Endothelial cell (in vitro differentiated cells): ENCODE measurements around the gene LETM1. TPM values are rescaled to one million over a fixed set of nuclear protein-coding genes. Genes with fewer than 3 reads are reported as not detected.

Experiments used
- DNase-seq: peaks from one replicate; pipeline ENCODE4 v3.0.0; 2021; ENCODE audit warnings: low spot score
- H3K27ac Mint-ChIP-seq: one replicate; pipeline ENCODE4 v1.8.0; 2021; ENCODE audit warnings: mixed read lengths, inconsistent platforms; ENCODE audit not compliant: unreplicated experiment
- H3K27me3 Mint-ChIP-seq: one replicate; pipeline ENCODE4 v1.8.0; 2021; ENCODE audit warnings: mild to moderate bottlenecking, moderate library complexity, mixed read lengths, inconsistent platforms; ENCODE audit not compliant: unreplicated experiment
- H3K36me3 Mint-ChIP-seq: one replicate; pipeline ENCODE4 v1.8.0; 2021; ENCODE audit warnings: mild to moderate bottlenecking, low read depth, mixed read lengths, inconsistent platforms; ENCODE audit not compliant: unreplicated experiment
- H3K4me1 Mint-ChIP-seq: one replicate; pipeline ENCODE4 v1.8.0; 2021; ENCODE audit warnings: mild to moderate bottlenecking, mixed read lengths, inconsistent platforms; ENCODE audit not compliant: unreplicated experiment
- H3K4me3 Mint-ChIP-seq: one replicate; pipeline ENCODE4 v1.8.0; 2021; ENCODE audit warnings: mild to moderate bottlenecking, mixed read lengths, inconsistent platforms; ENCODE audit not compliant: unreplicated experiment
- H3K9me3 Mint-ChIP-seq: one replicate; pipeline ENCODE4 v1.8.0; 2021; ENCODE audit warnings: mixed read lengths, inconsistent platforms; ENCODE audit not compliant: unreplicated experiment
- total RNA-seq: library from RNA; stranded (reverse); fragmentation: NEBNext Ultra II Directional; extraction: Animal tissue kit (Norgen Biotek cat#: 25700); gene quantifications from one replicate; pipeline ENCODE4 v1.2.1, GENCODE V29; 2021; ENCODE audit not compliant: unreplicated experiment
- TF ChIP-seq, protein P1 (sequence below): fragments of 200-600 bp; sonication (generic); IDR thresholded peaks from one replicate; pipeline ENCODE4 v1.5.0; 2021; ENCODE audit warnings: antibody characterized with exemption; ENCODE audit not compliant: unreplicated experiment

Gene LETM1
- total RNA-seq, 1 donor from 2014 or later, result 37.1 TPM

- Mint-ChIP-seq H3K27me3 (peaks cover 6% of the 10 kb centered on the region), H3K27ac (no peak overlapping the region), H3K4me3 (peak overlapping the region; percentile 90), H3K36me3 (no peaks in the 10 kb centered on the region), H3K4me1 (peaks cover 7% of the 10 kb centered on the region), H3K9me3 (no peaks in the 10 kb centered on the region)
- TF ChIP-seq, protein P1, sequence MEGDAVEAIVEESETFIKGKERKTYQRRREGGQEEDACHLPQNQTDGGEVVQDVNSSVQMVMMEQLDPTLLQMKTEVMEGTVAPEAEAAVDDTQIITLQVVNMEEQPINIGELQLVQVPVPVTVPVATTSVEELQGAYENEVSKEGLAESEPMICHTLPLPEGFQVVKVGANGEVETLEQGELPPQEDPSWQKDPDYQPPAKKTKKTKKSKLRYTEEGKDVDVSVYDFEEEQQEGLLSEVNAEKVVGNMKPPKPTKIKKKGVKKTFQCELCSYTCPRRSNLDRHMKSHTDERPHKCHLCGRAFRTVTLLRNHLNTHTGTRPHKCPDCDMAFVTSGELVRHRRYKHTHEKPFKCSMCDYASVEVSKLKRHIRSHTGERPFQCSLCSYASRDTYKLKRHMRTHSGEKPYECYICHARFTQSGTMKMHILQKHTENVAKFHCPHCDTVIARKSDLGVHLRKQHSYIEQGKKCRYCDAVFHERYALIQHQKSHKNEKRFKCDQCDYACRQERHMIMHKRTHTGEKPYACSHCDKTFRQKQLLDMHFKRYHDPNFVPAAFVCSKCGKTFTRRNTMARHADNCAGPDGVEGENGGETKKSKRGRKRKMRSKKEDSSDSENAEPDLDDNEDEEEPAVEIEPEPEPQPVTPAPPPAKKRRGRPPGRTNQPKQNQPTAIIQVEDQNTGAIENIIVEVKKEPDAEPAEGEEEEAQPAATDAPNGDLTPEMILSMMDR, result no peak
- DNase-seq, result peak; percentile 81
Measured at GRCh38 chr4:1870328-1870577, 14.3 kb upstream of the LETM1 start.

GRCh38 chr4:1869530-1870327, 13.8 kb upstream of the LETM1 start:
- TF ChIP-seq, protein P1, result no peak
- H3K27ac Mint-ChIP-seq, result peak overlapping the region; percentile 32
- H3K36me3 Mint-ChIP-seq, result no peaks in the 10 kb centered on the region
- no peak for DNase-seq
- H3K27me3 Mint-ChIP-seq, result peaks cover 6% of the 10 kb centered on the region
- H3K4me3 Mint-ChIP-seq, result peak overlapping the region; percentile 90
- no peaks in the 10 kb centered on the region for H3K9me3 Mint-ChIP-seq
- H3K4me1 Mint-ChIP-seq, result peaks cover 7% of the 10 kb centered on the region

DNA sequence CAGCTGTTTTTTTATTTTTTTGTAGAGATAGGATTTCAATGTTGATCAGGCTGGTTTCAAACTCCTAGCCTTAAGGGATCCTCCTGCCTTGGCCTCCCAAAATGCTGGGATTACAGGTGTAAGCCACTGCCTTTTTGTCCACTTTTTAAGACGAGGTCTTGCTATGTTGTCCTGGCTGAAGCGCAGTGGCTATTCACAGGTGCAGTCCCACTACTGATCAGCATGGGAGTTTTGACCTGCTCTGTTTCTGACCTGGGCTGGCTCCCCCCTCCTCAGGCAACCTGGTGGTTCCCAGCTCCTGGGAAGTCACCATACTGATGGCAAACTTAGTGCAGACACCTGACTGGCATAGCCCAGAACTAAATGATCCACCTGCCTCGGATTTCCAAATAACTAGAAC, 13.0 kb upstream of the LETM1 start:
- Mint-ChIP-seq H3K36me3 (no peaks in the 10 kb centered on the region), H3K27me3 (peaks cover 6% of the 10 kb centered on the region), H3K9me3 (no peaks in the 10 kb centered on the region), H3K4me3 (no peak overlapping the region), H3K4me1 (peaks cover 7% of the 10 kb centered on the region), H3K27ac (no peak overlapping the region)
- DNase-seq, result no peak
- TF ChIP-seq, protein P1, result no peak

GRCh38 chr4:1868293-1868692, 12.3 kb upstream of the LETM1 start:
- no peaks in the 10 kb centered on the region for H3K9me3 Mint-ChIP-seq

DNA sequence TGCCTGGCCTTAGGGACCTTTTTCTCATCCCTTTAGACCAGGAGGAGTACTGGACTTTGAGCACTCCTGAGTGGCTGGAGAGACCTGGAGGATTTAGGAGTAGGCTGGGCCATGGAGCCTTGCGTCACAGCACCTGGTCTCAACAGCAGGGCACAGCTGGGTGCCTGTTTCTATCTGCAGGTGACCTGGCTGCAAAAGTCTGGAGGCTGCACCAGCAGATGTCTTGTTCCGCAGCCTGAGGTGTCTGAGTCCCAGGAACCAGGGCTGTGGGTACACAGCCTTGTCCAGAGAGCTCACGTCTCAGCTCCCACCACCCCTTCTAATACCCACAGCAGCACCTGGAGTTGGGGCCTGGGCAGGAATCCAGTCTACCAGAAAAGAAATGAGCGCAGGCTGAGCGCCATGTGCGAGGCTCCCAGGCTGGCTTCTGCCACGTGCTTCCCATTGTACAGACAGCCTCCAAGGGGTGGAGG, 10.3 kb upstream of the LETM1 start:
- Mint-ChIP-seq H3K4me3 (no peak overlapping the region), H3K36me3 (peaks cover 4% of the 10 kb centered on the region), H3K9me3 (no peaks in the 10 kb centered on the region), H3K4me1 (peaks cover 4% of the 10 kb centered on the region), H3K27ac (no peak overlapping the region), H3K27me3 (peaks cover 14% of the 10 kb centered on the region)
- TF ChIP-seq, protein P1, result no peak
- no peak for DNase-seq

More at GRCh38 chr4:1868293-1868692, 12.3 kb upstream of the LETM1 start:
- H3K36me3 Mint-ChIP-seq, result peaks cover 1% of the 10 kb centered on the region
- no peak overlapping the region for H3K27ac Mint-ChIP-seq
- H3K4me3 Mint-ChIP-seq, result no peak overlapping the region
- peaks cover 7% of the 10 kb centered on the region for H3K4me1 Mint-ChIP-seq
- TF ChIP-seq, protein P1, result no peak
- H3K27me3 Mint-ChIP-seq, result peaks cover 9% of the 10 kb centered on the region
- no peak for DNase-seq
